HCEC 1CT (cell line): ENCODE measurements around the gene NOXA1.

ENCODE experiments used
- DNase-seq: peaks from one replicate; pipeline ENCODE4 v3.0.0-alpha.2; 2017

Gene NOXA1

GRCh38 chr9:137428841-137429545 is 5.8 kb downstream of the NOXA1 start:
- no peak for DNase-seq

- DNase-seq = no peak
Measured at GRCh38 chr9:137429546-137429890, 6.3 kb downstream of the NOXA1 start.

- no peak for DNase-seq
Measured at GRCh38 chr9:137429974-137430722, 7.0 kb downstream of the NOXA1 start.

GRCh38 chr9:137430723-137431415 is 7.7 kb downstream of the NOXA1 start:
- DNase-seq = no peak

GRCh38 chr9:137431416-137431931 is 8.3 kb downstream of the NOXA1 start:
- no peak for DNase-seq

- DNase-seq = no peak
Measured at GRCh38 chr9:137432687-137433348, 9.6 kb downstream of the NOXA1 start.

- DNase-seq = no peak
Measured at GRCh38 chr9:137433349-137433915, 10.2 kb downstream of the NOXA1 start.

- no peak for DNase-seq
Measured at GRCh38 chr9:137433916-137434431, 10.8 kb downstream of the NOXA1 start.

GRCh38 chr9:137434498-137435380 is 11.5 kb downstream of the NOXA1 start:
- no peak for DNase-seq

- no peak for DNase-seq
Measured at GRCh38 chr9:137435381-137435891, 12.2 kb downstream of the NOXA1 start.

GRCh38 chr9:137435980-137436760 is 13.0 kb downstream of the NOXA1 start:
- peak; percentile 82 for DNase-seq

- no peak for DNase-seq
Measured at GRCh38 chr9:137436761-137437600, 13.8 kb downstream of the NOXA1 start.

- no peak for DNase-seq
Measured at GRCh38 chr9:137437691-137438590, 14.7 kb downstream of the NOXA1 start.

- no peak for DNase-seq
Measured at GRCh38 chr9:137438591-137439157, 15.5 kb downstream of the NOXA1 start.

- DNase-seq = no peak
Measured at GRCh38 chr9:137439158-137439714, 16.0 kb downstream of the NOXA1 start.

GRCh38 chr9:137441289-137441934 is 18.2 kb downstream of the NOXA1 start, which contains the start of gene ENTPD8:
TSS of gene ENTPD8 (minus strand) at chr9:137441357. CDS start at chr9:137438285, 3,072 bp downstream.
- DNase-seq = no peak

GRCh38 chr9:137441935-137442321 is 18.7 kb downstream of the NOXA1 start:
- no peak for DNase-seq
